22Rv1 (cell line): ENCODE data around the gene ZNF136.

ENCODE experiments used
- H3K27ac ChIP-seq: fragments of 450-650 bp; 2 replicates; pipeline ENCODE4 v1.5.1; 2017
- ZFX ChIP-seq: fragments of 450-650 bp; IDR thresholded peaks from 2 replicates; pipeline ENCODE4 v1.6.1; 2017; ENCODE audit warnings: antibody characterized with exemption, borderline replicate concordance
- TF ChIP-seq, protein P1 (sequence below): fragments of 450-650 bp; IDR thresholded peaks from 2 replicates; pipeline ENCODE4 v1.5.1; 2017; ENCODE audit warnings: mild to moderate bottlenecking

The ZNF136 gene

DNA sequence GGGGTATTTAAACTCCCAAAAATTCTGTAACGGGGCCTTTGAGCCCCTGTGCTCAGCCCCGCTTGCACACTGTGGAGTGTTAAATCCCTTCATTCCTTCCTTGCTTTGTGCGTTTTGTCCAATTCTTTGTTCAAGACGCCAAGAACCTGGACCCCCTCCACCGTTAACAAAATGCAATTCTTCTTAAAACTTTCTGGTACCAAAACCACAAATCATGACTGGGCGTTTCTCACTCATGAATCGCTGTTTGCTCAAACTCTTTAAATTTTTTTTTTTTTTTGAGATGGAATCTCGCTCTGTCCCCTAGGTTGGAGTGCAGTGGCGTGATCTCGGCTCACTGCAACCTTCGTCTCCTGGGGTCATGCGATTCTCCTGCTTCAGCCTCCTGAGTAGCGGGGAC is 23.6 kb upstream of the ZNF136 start:
- TF ChIP-seq, protein P1, sequence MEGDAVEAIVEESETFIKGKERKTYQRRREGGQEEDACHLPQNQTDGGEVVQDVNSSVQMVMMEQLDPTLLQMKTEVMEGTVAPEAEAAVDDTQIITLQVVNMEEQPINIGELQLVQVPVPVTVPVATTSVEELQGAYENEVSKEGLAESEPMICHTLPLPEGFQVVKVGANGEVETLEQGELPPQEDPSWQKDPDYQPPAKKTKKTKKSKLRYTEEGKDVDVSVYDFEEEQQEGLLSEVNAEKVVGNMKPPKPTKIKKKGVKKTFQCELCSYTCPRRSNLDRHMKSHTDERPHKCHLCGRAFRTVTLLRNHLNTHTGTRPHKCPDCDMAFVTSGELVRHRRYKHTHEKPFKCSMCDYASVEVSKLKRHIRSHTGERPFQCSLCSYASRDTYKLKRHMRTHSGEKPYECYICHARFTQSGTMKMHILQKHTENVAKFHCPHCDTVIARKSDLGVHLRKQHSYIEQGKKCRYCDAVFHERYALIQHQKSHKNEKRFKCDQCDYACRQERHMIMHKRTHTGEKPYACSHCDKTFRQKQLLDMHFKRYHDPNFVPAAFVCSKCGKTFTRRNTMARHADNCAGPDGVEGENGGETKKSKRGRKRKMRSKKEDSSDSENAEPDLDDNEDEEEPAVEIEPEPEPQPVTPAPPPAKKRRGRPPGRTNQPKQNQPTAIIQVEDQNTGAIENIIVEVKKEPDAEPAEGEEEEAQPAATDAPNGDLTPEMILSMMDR = no peak
- no peak for TF ChIP-seq ZFX
- peak overlapping the region; percentile 74 for H3K27ac ChIP-seq

DNA sequence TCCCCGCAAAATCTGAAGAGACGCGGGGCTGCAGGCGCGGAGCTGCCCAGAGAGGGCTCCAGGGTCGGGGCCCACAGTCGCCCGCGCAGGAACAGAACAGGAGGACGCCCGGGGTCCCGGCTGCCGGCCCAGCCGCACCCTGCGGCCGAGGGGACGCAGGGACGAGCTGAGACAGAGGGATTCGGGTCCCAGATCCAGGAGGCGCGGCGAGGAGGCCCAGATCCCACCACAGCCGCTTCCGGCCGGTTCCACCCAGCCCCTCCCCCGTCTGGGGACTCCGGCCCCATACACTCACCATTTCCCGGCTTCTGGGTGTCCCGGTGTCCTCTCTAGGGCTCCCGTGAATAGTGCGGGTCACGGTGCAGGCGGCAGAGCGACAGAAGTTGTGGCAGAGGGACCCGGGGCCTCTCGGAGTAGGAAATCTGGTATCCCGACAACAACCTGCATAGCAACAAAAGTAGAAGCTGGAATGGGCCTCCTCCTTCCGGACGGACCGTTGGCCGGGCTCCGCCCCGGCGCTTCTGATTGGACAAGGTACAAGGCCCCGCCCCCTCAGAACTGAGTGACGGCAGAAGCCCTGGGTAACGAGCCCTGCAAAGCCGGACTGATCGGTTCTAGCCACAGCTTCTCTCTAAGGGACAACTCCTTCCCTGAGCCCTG is 22.9 kb upstream of the ZNF136 start, which contains the start of gene ZNF20:
Gene ZNF20 (minus strand): TSS at position 466 of the 660 bp plus-strand sequence. CDS start 168 bp downstream, at position 298.
- TF ChIP-seq, protein P1 = no peak
- TF ChIP-seq ZFX = no peak
- peak within 1 kb of the TSS; percentile 74 for H3K27ac ChIP-seq

DNA sequence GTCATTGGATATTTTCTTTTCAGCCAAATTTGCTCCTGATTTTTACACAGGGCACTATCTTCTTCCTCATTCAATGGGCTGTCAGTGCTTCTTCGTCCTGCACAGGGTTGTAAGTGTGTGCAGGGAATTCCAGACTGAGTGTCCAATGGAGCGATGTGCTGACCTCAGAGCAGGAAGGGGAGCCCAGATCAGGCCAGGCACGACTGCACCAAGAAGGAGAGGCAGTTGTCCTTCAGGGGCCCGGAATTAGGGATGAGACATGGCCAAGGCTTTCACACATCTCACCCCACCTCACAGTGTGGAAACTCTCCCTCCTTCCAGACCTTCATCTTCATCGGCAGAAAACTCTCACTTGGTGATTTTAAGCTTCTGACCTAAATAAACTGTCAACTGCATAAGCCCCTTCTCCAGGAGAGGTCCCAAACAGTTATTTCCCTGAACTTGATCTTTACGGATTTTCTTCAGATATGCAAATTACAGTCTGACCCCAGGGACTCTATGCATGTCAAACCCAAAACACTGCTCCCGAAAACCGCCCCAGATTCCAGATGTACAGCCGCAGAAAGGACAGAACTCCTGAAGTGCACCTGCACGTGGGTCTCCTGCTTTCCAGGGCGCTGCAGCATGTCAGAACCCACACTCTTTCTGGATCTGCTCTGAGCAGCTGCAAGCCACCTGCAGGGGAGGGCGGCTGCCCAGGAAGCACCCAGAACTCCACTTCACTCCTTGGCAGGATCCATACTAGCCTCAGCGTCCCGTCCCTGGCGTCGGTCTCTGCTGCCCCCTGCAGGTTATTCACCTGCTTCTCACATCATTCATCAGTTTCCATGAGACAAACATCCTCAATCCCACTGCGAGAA is 22.1 kb upstream of the ZNF136 start:
- peak overlapping the region; percentile 74 for H3K27ac ChIP-seq
- TF ChIP-seq ZFX = no peak
- TF ChIP-seq, protein P1 = peak; percentile 94

DNA sequence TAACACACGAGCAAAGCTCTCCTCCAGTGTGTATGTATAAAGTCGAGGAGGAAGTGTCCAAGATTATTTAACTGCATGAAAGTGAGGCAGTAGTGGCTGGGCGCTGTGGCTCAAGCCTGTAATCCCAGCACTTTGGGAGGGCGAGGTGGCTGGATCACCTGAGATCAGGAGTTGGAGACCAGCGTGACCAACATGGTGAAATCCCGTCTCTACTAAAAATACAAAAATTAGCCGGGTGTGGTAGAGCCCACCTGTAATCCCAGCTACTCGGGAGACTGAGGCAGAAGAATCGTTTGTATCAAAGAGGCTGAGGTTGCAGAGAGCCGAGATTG is 21.5 kb upstream of the ZNF136 start:
- H3K27ac ChIP-seq = no peak overlapping the region; the same call in 1 of the 2 replicates
- TF ChIP-seq, protein P1 = peak; percentile 56
- TF ChIP-seq ZFX = no peak

DNA sequence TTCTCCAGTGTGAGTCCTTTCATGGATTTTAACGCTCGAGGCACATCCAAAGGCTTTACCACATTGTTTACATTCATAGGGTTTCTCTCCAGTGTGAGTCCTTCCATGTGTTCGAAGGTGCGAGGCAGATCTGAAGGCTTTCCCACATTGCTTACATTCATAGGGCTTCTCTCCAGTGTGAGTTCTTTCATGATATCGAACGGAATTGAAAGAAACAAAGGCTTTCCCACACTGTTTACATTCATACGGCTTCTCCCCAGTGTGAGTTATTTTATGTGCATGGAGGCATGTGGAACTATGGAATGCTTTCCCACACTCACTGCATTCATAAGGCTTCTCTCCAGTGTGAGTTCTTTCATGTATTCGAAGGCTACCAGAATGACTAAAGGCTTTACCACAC is 17.5 kb upstream of the ZNF136 start:
- TF ChIP-seq, protein P1 = no peak
- no peak for TF ChIP-seq ZFX
- no peak overlapping the region for H3K27ac ChIP-seq

DNA sequence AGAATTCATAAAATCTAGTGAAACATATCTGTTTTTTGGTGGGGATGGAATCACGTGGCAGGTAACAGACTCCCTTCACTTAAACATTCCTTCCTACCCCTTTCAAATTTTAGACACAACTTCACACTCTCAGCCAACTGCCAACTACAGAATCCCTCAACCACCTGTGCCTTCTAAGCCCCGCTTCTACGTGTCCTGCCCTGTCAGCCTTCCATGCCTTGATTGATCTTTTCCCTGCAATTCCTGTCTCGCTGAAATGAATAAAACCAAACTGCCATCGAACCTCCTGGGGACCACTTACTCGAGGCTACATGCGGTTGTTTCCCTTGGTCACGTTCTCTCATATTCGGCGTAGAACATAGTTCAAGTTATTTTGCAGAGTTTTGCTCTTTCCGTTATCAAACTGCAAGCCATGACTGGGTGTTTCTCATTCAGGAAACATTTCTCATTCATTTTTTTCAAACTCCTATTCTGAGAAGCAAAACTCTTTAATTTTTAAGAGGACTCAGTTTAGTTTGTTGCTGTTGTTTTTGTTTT is 7.5 kb upstream of the ZNF136 start:
- TF ChIP-seq, protein P1 = no peak
- TF ChIP-seq ZFX = no peak
- H3K27ac ChIP-seq = no peak overlapping the region
